ENCODE results near the gene CNIH2.
A peak's percentile ranks its signal among the peaks of the same experiment; 100 is the strongest.

Gene CNIH2

GRCh38 chr11:66278363-66279091, 552 bp downstream of the CNIH2 start:
- no peak for DNase-seq

- no peak for DNase-seq
These were observed 1.2 kb downstream of the CNIH2 start for GRCh38 chr11:66279092-66279734.

DNA sequence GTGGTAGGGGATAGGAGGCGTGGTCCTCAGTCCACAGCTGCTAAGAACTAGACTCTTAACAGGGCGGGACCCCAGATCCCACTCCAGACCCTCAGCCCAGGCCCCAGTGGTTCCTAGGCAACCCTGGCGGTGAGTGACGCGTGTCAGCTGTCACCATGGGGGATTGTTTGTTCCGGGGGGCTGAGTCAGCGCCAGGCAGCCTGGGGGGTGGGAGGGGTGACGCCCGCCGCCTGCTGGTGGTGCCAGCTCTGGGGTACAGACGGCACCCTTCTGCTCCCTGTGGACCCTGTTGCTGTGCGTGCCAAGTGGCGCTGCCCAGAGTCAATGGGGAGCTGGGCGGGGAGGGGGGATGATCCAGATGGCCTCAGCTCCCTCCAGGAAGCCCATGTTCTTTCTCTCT, 2.5 kb downstream of the CNIH2 start:
- no peak for DNase-seq

- DNase-seq = no peak
These were observed 3.0 kb downstream of the CNIH2 start for GRCh38 chr11:66281001-66281400.

- DNase-seq = no peak
These were observed 3.9 kb downstream of the CNIH2 start for GRCh38 chr11:66281776-66282467.

- DNase-seq = peak; percentile 96
These were observed 4.8 kb downstream of the CNIH2 start for GRCh38 chr11:66282468-66283455.

DNA sequence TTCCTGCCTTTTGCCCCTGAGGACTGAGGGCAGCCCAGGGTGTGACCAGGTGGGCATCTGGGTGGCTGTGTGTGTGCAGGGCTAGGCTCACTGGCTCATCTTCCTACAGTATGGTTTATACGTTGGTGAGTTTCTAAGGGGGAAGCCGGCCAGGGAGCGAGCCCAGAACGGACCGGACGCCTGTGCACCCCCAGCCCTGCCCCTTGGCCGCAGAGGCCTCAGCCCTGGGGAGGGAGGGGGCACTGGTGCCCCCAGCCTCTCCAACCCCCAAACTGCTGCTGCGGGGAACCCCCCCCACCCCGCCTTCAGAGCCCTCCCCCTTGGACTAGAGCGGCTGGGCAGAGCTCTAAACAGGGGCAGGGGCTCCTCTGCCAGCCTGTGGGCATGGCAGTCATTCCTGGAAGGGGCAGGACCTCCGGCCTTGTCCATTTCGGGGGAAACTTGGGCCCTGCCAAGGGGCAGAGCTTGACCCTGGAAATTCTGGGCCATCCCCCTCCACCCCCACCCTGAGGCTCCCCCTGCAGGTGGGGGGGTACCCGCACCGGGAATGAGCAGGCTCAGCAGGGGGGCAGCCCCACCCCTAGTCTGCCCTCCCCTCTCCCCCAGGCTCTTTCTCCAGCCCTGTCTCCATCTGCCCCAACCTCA, 5.6 kb downstream of the CNIH2 start:
- no peak for DNase-seq

DNA sequence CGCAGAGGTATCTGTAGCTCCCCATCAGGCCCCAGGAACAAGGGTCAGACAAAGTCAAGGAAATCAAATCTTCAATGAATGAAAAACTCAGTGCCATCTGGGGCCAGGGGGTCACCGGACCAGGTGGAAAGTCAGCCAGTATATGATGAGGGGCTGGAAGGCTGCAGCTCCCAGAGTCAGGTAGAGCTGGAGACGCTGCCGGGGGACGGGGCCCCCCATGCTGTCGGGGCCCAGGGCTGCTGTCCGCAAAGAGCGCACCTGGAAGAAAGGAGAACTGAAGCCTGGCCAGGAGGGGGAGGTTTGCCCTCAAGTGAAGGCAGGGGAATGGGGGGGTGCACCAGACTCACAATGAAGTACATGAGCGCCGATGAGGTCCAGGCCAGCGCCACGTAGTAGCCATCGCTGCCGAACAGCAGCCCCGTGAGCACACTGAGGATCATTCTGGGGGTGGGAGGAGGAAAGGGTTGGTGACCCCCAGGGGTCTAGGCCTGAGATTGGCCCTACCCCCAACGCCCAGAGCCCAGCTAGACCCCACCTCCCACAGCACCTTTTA, 6.6 kb downstream of the CNIH2 start:
- DNase-seq = no peak

DNA sequence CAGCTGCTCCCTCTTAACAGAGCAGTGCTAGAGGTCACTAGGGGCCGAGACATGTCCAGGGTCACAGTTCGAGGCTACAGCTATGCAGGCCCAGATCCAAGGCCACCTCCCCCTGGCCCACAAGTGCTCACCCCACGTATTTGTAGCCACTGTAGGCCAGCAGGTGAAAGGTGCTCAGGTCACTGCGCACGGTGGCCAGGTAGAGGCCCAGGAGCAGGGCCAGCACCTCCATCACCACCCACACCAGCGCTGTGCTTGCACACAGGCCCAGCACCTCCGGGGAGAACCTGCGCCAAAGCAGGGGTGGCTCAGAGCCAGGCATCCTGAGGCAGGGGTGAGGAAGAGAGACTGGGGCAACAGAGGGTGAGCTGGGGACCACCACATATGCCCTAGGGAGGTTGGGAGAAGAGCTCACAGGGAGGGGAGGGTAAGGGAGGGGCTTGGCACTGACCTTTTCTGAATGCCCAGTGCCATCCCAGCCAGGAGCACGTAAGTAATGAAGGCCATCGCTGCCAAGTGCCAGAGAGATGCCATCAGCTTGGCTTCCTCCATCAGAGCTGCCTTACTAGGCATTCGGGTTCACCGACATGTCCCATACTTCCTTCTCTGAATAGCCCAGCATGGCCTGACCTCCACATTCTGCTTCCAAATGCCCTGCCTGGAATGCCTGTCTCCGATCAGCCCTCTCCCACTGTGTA, 7.4 kb downstream of the CNIH2 start:
- DNase-seq = no peak

DNA sequence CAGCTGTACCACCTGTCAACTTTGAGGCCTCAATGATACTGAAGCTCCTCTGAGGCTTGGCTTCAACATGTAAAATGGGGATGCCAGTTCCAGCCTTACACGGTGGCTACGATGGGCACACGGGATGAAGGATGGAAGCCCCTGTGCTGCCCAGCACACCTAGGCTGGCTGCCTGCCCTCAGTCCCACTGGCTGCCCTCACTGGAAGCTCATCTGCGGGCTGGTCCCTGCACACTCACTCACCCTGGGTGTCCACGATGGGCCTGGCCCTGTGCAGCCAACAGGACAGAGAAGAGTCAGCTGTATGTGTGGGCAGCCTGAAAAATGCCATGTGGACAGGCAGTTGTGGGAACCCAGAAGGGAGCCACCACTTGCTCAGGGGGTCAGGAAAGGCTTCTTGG, 8.7 kb downstream of the CNIH2 start:
- DNase-seq = no peak

DNA sequence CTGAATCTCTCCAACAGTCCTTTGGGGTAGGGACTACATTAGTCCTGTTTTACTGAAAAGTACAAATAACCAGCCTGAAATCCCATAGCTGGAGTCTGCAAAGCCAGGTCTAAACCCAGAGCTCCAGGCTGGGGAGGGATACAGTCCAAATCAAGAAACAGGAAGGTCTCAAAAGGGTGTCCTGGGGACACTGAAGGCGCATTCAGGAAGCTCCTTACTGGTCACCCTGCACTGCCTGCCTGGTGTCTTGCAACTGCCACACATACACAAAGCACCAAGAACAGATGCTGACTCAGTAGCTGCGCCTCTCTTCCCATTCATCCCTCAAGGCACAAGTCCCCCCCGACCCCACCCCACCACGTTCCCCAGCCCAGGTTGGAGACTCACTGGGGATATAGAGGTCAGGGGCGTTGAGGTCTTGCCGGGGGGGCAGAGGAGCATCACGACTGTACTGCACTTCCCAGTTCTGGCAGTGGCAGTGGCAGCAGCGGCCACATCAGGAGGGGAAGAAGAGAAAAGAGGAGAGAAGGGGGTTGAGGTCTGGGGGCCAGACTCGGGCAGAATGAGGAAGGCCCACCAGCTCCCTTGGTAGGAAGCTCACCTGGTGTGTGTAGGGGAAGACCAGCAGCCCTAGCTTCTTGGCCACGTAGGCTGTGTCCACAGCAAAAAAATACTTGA, 9.4 kb downstream of the CNIH2 start:
- DNase-seq = no peak

DNA sequence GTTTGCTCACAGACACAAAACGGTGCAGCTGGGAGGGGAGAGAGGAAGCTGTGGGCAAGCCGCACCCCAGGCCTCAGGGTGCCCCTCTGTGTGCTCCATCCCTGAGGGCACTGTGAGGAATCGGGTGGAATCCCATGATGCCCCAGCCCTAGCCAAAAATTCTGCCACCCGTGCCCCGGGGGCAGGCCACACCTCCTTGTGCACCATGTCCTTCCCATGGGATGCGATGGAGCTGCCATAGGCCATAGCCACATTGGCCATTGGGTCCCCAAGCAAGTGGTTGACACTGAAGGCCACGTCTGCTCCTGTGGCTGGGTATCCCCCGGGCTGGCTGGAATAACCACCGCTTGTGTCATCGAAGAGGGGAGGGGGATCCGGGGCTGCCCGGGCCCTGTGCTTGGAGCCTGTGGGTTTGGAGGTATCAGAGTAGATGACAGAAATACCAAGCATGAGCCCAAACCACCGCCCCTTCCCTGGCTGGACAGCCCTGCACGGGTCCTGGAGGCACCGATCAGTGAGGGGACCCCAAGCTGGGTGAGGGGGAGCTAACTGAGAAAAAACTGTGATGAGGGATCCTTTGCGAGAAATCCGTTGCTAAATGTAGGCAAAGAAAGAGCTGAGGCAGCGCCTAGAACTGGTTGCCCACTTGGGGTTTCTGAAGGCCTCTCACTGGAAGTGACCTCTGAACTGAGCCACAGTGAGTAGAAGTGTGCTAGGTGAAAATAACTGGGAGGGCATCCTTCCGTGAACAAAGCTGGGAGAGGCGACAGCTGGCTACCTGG, 10.1 kb downstream of the CNIH2 start:
- no peak for DNase-seq

DNA sequence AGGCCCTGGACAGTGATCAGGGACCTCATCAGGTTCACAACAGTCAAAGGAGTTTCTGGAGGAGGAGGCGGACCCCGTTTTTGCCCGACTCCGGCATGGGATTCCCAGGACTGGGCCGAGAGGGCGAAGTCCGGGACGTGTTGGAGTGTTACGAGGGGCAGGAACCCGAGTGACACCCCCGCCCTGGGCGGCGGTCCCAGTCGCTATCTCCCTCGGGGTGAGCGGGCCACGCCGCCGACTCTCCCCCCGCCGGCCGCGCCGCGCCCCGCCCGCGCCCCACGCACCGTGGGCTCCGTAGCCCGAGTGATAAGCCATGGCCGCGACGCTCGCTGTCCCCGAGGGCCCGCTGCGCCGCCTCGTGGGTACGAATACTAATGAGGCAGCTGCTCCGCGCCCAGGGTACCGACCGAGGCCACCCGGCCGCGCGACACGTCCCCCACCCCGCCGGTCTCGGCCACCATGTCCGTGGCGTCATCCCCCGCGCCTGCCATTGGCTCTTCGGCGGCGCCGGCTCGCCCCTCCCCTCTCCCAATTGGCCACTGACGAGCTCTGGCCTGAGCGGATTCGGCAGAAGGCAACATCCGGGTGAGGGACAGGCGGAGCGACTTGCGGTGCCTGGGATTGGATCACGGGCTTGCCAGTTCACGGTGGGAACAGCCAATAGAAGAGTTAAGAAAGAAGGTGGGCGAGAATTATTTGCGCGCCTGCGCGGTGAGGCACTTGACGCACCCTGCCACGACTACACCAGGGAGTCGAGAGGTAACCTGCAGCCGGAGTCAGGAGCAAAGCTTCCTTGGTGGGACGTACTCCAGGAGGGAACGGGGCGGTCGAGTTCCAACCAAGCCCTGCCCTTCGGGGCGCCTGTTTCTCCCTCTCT, 10.9 kb downstream of the CNIH2 start, which contains the start of gene YIF1A:
TSS of gene YIF1A (minus strand) at position 473 of the 877 bp plus-strand sequence. CDS start at position 315, 158 bp downstream.
- peak; percentile 99 for DNase-seq

- no peak for DNase-seq
These were observed 11.8 kb downstream of the CNIH2 start for GRCh38 chr11:66289548-66290329.

GRCh38 chr11:66290330-66290621, 12.3 kb downstream of the CNIH2 start:
- DNase-seq = no peak

- no peak for DNase-seq
These were observed 13.3 kb downstream of the CNIH2 start for GRCh38 chr11:66291303-66291705.

- no peak for DNase-seq
These were observed 13.9 kb downstream of the CNIH2 start, which contains the start of gene TMEM151A for GRCh38 chr11:66291706-66292542. Gene TMEM151A (plus strand): TSS chr11:66291894. CDS start chr11:66292014, 120 bp downstream.

Measured in NK-92 treated with Interleukin-12 subunit alpha and Interleukin-12 subunit beta, amount 100 ng/mL, for 24 hours (cell line).